GM12875 (cell line): ENCODE data around the gene ECI2.
"Not testable (repeated sequence)": the region's sequence is repeated elsewhere in the genome, so short reads cannot be mapped to it uniquely, and the experiment has no call there.

Experiments
- H3K4me3 ChIP-seq: one replicate; pipeline ENCODE4 v1.5.1; 2011; ENCODE audit warnings: low read depth, low read length, control low read depth
- TF ChIP-seq, protein P1 (sequence below): IDR thresholded peaks from 2 replicates; pipeline ENCODE4 v1.5.1; 2011; ENCODE audit warnings: low read depth, mild to moderate bottlenecking, control low read depth, inconsistent platforms, low read length, moderate library complexity, borderline replicate concordance; ENCODE audit not compliant: insufficient read depth

ECI2 gene

DNA sequence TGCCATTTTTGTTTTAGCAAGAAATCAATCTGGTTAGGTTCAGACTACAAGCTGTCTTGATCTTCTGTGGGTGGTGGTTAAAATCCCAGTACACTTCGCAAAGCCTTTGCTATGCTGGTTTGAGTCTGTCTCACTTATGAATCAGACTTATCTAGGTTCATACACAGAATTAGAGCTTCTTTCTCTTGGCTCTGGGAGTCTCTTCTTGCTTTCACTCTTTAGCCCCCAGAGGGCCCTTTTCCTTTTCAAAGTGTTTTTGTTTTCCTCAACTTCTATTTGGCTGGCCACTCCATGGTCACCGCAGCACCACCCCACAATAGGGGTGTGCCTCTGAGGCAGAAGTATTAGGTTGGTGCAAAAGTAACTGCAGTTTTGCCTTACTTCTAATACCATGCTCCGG, 21.3 kb downstream of the ECI2 start:
- TF ChIP-seq, protein P1, sequence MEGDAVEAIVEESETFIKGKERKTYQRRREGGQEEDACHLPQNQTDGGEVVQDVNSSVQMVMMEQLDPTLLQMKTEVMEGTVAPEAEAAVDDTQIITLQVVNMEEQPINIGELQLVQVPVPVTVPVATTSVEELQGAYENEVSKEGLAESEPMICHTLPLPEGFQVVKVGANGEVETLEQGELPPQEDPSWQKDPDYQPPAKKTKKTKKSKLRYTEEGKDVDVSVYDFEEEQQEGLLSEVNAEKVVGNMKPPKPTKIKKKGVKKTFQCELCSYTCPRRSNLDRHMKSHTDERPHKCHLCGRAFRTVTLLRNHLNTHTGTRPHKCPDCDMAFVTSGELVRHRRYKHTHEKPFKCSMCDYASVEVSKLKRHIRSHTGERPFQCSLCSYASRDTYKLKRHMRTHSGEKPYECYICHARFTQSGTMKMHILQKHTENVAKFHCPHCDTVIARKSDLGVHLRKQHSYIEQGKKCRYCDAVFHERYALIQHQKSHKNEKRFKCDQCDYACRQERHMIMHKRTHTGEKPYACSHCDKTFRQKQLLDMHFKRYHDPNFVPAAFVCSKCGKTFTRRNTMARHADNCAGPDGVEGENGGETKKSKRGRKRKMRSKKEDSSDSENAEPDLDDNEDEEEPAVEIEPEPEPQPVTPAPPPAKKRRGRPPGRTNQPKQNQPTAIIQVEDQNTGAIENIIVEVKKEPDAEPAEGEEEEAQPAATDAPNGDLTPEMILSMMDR = no peak
- no peak overlapping the region for H3K4me3 ChIP-seq

DNA sequence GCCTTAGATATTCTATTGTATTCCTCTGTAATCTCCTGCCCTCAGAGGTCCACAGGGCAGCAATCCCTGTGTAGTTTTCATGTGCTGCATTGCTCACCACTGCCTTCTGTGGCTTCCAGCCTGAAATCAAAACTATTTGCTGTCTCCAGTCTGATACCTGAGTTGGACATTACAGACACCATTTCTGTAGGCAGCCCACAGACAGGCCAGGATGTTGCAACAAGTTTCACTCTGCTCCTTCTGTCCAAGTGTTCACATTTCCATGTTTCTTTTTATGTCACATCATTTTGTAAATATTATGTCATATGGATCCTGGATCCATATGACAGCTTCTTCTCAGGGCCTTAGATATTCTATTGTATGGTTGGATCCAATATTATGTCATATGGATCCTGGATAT, 21.7 kb downstream of the ECI2 start:
- no peak overlapping the region for H3K4me3 ChIP-seq
- TF ChIP-seq, protein P1 = no peak

DNA sequence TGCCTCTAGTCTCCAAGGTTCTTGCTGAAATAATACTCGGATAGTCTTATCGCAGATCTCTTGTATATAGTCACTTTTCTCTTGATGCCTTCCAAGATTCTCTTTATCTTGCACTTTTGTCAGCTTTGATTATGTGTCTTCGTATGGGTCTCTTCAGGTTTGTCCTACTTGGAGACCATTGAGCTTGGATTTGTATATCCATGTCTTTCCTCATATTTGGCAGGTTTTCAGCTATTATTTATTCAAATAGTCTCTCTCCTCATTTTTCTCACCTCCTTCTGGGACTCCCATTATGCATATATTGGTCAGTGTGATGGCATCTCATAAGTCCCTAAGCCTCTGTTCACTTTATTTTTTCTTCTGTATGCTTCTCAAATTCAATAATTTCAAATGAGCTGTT, 23.0 kb downstream of the ECI2 start:
- TF ChIP-seq, protein P1 = no peak
- H3K4me3 ChIP-seq = no peak overlapping the region

DNA sequence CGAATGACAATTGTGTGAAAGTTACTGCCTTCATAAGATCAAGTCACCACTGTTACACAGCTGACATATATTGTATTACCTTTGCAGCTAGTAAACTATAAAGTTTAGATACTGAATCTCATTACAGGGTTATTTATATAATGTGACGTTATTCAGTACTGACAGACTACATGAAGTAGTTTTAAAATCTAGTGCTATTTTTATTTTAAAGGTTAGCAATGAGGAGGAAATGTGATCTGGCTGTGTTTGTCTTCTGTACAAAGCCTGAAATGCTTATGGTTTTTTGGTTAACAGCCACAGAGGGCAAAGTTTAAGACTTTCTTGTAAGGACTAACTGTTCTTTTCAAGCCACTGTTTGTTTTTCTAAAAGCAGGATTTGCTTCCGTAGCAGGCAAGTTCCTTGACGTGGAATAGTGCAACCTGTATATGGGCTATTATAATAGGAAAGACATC, 26.0 kb downstream of the ECI2 start:
- H3K4me3 ChIP-seq = not testable (repeated sequence)

DNA sequence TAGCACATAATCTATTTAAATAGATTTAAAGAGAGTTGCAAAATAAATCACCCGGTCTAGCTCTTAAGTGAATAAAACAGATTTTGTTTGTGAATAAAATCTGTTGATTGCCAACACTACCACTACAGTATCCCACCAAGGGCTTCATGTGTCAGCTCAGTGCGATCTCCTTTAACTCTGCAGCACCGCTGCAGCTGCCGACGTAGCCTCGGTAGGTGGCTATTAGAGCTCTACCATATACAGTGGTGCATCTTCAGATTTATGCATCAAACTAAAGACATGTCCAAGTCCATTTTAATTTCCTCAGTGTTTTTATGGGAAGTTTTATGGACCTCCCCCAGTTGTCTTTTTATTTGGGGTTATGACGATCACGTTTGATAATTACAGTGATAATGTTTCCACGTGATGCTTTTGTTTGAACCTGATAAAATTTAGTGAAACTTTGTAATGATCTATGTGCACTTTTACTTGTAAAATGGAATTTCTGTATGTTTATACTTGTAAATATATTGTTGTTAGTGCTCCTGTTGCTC, 26.7 kb downstream of the ECI2 start:
- TF ChIP-seq, protein P1 = no peak
- H3K4me3 ChIP-seq = no peak overlapping the region

DNA sequence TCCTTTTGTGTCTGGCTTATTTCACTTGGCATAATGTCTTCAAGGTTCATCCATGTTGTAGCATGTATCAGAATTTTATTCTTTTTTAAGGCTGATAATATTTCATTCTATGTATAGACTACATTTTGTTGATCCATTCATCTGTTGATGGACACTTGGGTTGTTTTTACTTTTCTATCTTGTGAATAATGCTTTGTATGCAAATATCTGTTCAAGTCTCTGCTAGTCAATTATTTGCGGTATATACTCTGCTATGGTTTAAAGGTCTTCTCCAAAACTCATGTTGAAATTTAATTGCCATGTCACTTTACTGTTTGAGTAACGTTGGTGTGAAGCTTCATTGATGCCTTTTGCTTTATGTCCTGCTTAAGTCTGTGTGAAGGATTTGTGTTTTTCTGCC, 27.5 kb downstream of the ECI2 start:
- no peak overlapping the region for H3K4me3 ChIP-seq
- TF ChIP-seq, protein P1 = no peak

DNA sequence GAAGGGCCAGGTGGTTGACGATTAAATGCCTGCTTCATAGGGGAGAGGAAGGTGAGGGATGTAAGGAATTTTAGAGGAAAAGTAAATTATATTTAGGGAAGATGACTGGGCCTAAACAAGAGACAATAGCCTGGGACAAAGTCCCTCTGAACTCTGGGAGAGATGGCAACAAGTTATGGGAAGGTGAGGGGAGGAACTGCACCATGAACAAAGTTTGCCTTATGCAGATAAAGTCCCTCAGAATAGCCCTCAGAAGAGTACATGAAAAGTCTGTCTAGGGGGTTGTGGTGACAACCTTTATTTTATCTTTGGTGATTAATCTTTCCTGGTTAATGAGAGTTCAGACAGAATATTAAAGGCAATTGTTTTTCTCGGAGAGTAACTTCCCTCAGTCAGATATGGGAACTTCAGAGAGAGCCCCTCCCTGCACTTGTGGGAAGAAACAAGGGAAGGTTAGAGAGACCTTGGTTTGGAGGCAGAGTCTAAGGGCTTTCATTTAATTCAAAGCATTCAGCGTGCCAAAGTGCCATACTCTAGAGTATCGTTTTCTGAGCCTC, 29.3 kb downstream of the ECI2 start:
- TF ChIP-seq, protein P1 = no peak
- no peak overlapping the region for H3K4me3 ChIP-seq
